Astrocyte (in vitro differentiated cells and primary cell): Measurements from ENCODE around the gene NDUFAB1. TPM values are rescaled to one million over a fixed set of nuclear protein-coding genes. Genes with fewer than 3 reads are reported as not detected.

ENCODE experiments used
- DNase-seq: peaks from one replicate; pipeline ENCODE4 v3.0.0-alpha.2; 2010; ENCODE audit warnings: low read depth
- FAIRE-seq: peaks from 2 replicates; lab custom pipeline; 2011; peaks lifted over from hg19 to GRCh38; lab: Jason Lieb, UNC
- H2AFZ ChIP-seq: 2 replicates; pipeline ENCODE4 v1.6.0; 2012; ENCODE audit warnings: low read depth, low read length, inconsistent platforms
- H3K27ac ChIP-seq: 2 replicates; pipeline ENCODE4 v1.5.1; 2011; ENCODE audit warnings: low read depth, low read length, inconsistent platforms
- H3K27me3 ChIP-seq: 2 replicates; pipeline ENCODE4 v1.6.0; 2011; ENCODE audit warnings: low read length, inconsistent platforms; ENCODE audit not compliant: insufficient read depth
- H3K36me3 ChIP-seq: 2 replicates; pipeline ENCODE4 v1.5.1; 2011; ENCODE audit warnings: low read length, inconsistent platforms; ENCODE audit not compliant: insufficient read depth
- H3K4me1 ChIP-seq: 2 replicates; pipeline ENCODE4 v1.5.1; 2011; ENCODE audit warnings: low read length, inconsistent platforms; ENCODE audit not compliant: insufficient read depth
- H3K4me2 ChIP-seq: 2 replicates; pipeline ENCODE4 v1.6.0; 2012; ENCODE audit warnings: low read length, inconsistent platforms
- H3K4me3 ChIP-seq: 2 replicates; pipeline ENCODE4 v1.5.1; 2011; ENCODE audit warnings: low read depth, mild to moderate bottlenecking, low read length, inconsistent platforms; ENCODE audit not compliant: insufficient read depth
- H3K79me2 ChIP-seq: 2 replicates; pipeline ENCODE4 v1.6.0; 2012; ENCODE audit warnings: mild to moderate bottlenecking, low read length, inconsistent platforms; ENCODE audit not compliant: insufficient read depth
- H3K9ac ChIP-seq: 2 replicates; pipeline ENCODE4 v1.6.0; 2012; ENCODE audit warnings: mild to moderate bottlenecking, low read length, inconsistent platforms
- H3K9me3 ChIP-seq: 2 replicates; pipeline ENCODE4 v1.5.1; 2012; ENCODE audit warnings: low read depth, mild to moderate bottlenecking, low read length, inconsistent platforms; ENCODE audit not compliant: insufficient read depth
- H4K20me1 ChIP-seq: 2 replicates; pipeline ENCODE4 v1.6.0; 2012; ENCODE audit warnings: low read length, inconsistent platforms; ENCODE audit not compliant: insufficient read depth
- H3K27ac Mint-ChIP-seq: one replicate; pipeline ENCODE4 v1.8.0; 2021; ENCODE audit warnings: mild to moderate bottlenecking, mixed read lengths; ENCODE audit not compliant: unreplicated experiment
- H3K27me3 Mint-ChIP-seq: one replicate; pipeline ENCODE4 v1.8.0; 2021; ENCODE audit warnings: low read depth, mixed read lengths; ENCODE audit not compliant: unreplicated experiment
- H3K36me3 Mint-ChIP-seq: one replicate; pipeline ENCODE4 v1.8.0; 2021; ENCODE audit warnings: low read depth, mixed read lengths; ENCODE audit not compliant: unreplicated experiment
- H3K4me1 Mint-ChIP-seq: one replicate; pipeline ENCODE4 v1.8.0; 2021; ENCODE audit warnings: low read depth, mixed read lengths; ENCODE audit not compliant: unreplicated experiment
- H3K4me3 Mint-ChIP-seq: one replicate; pipeline ENCODE4 v1.8.0; 2021; ENCODE audit warnings: mild to moderate bottlenecking, moderate library complexity, mixed read lengths; ENCODE audit not compliant: unreplicated experiment
- H3K9me3 Mint-ChIP-seq: one replicate; pipeline ENCODE4 v1.8.0; 2021; ENCODE audit warnings: mild to moderate bottlenecking, mixed read lengths; ENCODE audit not compliant: unreplicated experiment
- CTCF ChIP-seq: IDR thresholded peaks from 2 replicates; pipeline ENCODE4 v1.5.1; 2011; ENCODE audit warnings: low read depth, mild to moderate bottlenecking, inconsistent platforms, low read length, moderate library complexity; ENCODE audit not compliant: insufficient read depth
- EZH2 ChIP-seq: IDR thresholded peaks from 2 replicates; pipeline ENCODE4 v1.6.1; 2012; ENCODE audit warnings: mild to moderate bottlenecking, low read length, inconsistent platforms; ENCODE audit not compliant: insufficient read depth
- total RNA-seq: library from RNA; stranded (reverse); gene quantifications from 2 replicates; pipeline ENCODE4 v1.2.1, GENCODE V29; 2021

The NDUFAB1 gene
- total RNA-seq, 1 donor from 2014 or later = 92.5 TPM

- Histone ChIP-seq H3K9me3 (no peaks in the 10 kb centered on the region), H3K27ac (no peak overlapping the region), H3K4me1 (peaks cover 15% of the 10 kb centered on the region), H2AFZ (no peak overlapping the region), H3K27me3 (no peaks in the 10 kb centered on the region), H3K9ac (no peak overlapping the region), H3K4me3 (no peak overlapping the region), H3K4me2 (no peak overlapping the region), H3K79me2 (no peaks in the 10 kb centered on the region), H4K20me1 (peaks cover 3% of the 10 kb centered on the region), H3K36me3 (peaks cover 9% of the 10 kb centered on the region)
- peak overlapping the region; percentile 34 for H3K27ac Mint-ChIP-seq
- DNase-seq = no peak
- H3K36me3 Mint-ChIP-seq = peaks cover 19% of the 10 kb centered on the region
- TF ChIP-seq CTCF (no peak), EZH2 (no peak)
- H3K27me3 Mint-ChIP-seq = no peaks in the 10 kb centered on the region
- H3K9me3 Mint-ChIP-seq = no peaks in the 10 kb centered on the region
- FAIRE-seq = no peak
- no peak overlapping the region for H3K4me3 Mint-ChIP-seq
- H3K4me1 Mint-ChIP-seq = peaks cover 21% of the 10 kb centered on the region
Observed at GRCh38 chr16:23539984-23540816, 55.9 kb downstream of the NDUFAB1 start.

- DNase-seq (no peak), FAIRE-seq (no peak)
- peaks cover 3% of the 10 kb centered on the region for H4K20me1 ChIP-seq
- TF ChIP-seq EZH2 (no peak), CTCF (no peak)
- H3K9me3 ChIP-seq = no peaks in the 10 kb centered on the region
- peak overlapping the region; percentile 32 for H3K4me2 ChIP-seq
- no peaks in the 10 kb centered on the region for H3K27me3 Mint-ChIP-seq
- H3K27me3 ChIP-seq = no peaks in the 10 kb centered on the region
- H3K36me3 Mint-ChIP-seq = peaks cover 23% of the 10 kb centered on the region
- peak overlapping the region; percentile 53 for H3K27ac ChIP-seq
- H3K27ac Mint-ChIP-seq = peak overlapping the region; percentile 94
- no peaks in the 10 kb centered on the region for H3K9me3 Mint-ChIP-seq
- H3K4me3 Mint-ChIP-seq = no peak overlapping the region
- peaks cover 14% of the 10 kb centered on the region for H3K36me3 ChIP-seq
- no peak overlapping the region for H2AFZ ChIP-seq
- H3K4me1 Mint-ChIP-seq = peaks cover 21% of the 10 kb centered on the region
- no peak overlapping the region for H3K4me3 ChIP-seq
- no peaks in the 10 kb centered on the region for H3K79me2 ChIP-seq
- peaks cover 15% of the 10 kb centered on the region for H3K4me1 ChIP-seq
- peak overlapping the region; percentile 41 for H3K9ac ChIP-seq
Observed at GRCh38 chr16:23538919-23539278, 57.2 kb downstream of the NDUFAB1 start.

- Histone ChIP-seq H3K4me3 (no peak overlapping the region), H3K4me1 (peaks cover 15% of the 10 kb centered on the region), H3K27me3 (no peaks in the 10 kb centered on the region), H4K20me1 (peaks cover 3% of the 10 kb centered on the region), H3K9me3 (no peaks in the 10 kb centered on the region), H2AFZ (no peak overlapping the region), H3K79me2 (no peaks in the 10 kb centered on the region), H3K36me3 (peaks cover 15% of the 10 kb centered on the region), H3K9ac (no peak overlapping the region), H3K4me2 (no peak overlapping the region), H3K27ac (no peak overlapping the region)
- DNase-seq (no peak), FAIRE-seq (no peak)
- Mint-ChIP-seq H3K4me3 (no peak overlapping the region), H3K9me3 (no peaks in the 10 kb centered on the region), H3K27me3 (no peaks in the 10 kb centered on the region), H3K4me1 (peaks cover 21% of the 10 kb centered on the region), H3K27ac (no peak overlapping the region), H3K36me3 (peaks cover 21% of the 10 kb centered on the region)
- TF ChIP-seq CTCF = no peak
- no peak for TF ChIP-seq EZH2
Observed at GRCh38 chr16:23537390-23537789, 58.7 kb downstream of the NDUFAB1 start.
